ENCODE results near the gene DDB1.

DDB1 gene

DNA sequence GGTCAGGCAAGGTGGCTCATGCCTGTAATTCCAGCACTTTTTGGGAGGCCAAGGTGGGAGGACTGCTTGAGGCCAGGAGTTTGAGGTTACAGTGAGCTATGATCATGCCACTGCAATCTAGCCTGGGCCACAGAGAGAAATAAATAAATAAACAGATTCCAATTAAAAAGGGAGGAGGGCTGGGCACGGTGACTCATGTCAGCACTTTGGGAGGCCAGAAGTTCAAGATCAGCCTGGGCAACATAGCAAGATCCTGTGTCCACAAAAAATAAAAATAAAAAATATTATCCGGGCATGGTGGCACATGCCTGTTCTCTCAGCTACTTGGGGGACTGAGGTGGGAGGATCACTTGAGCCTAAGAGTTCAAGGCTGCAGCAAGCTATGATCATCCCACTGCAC, 21.3 kb upstream of the DDB1 start:
- DNase-seq: no peak

DNA sequence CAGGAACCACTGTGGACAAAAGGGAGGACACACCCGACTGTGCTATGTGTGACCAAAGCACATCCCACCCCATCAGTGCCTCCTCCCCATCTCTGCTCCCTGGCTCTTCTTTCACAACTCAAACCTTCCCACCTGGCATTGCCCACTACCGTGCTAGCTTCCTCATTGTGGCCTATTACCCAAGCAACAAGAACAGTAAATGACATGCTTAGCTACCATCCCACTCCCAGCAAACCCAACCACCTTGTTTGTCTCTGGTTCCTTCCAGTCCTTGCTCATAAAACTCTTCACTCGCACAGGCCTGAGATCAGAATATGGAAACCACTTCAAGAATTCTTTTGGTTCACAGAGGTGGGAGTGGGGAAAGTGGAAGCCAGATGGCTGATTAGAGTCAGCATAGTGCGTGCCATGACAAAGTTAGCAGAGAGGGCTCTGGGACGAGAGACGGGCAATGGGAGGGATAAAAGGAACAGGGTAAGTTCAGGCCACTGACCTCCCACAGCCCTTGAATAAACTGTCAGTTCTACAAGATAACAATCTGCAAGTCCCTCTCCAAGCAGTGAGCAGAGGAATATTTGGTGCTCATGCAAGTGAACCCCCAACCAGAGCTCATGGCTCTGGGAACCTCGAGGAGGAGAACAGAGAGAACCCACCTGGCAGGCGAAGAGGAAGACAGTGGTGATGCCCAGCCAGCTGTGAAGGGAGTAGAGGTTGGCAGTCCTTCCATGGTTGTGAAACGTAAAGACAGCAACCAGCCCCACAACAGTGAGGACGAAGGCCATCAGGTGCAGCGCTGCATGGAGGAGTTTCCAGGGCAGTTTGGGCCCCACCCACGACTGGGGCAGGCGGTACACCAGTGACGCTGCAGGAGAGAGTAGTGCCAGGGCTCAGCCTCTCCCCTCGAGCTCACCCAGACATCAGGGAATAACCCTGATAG, 20.5 kb upstream of the DDB1 start:
- DNase-seq: no peak

DNA sequence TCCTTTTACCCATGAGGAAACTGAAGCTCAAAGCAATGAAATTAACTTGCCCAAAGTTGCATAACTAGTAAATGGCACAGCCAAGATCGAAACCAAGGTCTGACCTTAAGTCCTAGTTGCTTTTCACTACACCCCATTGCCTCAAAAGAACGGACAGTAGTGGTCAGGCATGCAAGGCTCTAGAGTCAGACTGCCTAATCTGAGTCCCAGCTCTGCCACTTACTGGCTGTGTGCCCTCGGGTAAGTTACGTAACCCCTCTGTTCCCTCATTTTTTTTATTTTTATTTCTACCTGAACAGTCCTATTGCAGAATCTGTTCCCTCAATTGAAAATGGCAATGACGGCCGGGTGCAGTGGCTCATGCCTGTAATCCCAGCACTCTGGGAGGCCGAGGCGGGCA, 19.1 kb upstream of the DDB1 start:
- DNase-seq: no peak

DNA sequence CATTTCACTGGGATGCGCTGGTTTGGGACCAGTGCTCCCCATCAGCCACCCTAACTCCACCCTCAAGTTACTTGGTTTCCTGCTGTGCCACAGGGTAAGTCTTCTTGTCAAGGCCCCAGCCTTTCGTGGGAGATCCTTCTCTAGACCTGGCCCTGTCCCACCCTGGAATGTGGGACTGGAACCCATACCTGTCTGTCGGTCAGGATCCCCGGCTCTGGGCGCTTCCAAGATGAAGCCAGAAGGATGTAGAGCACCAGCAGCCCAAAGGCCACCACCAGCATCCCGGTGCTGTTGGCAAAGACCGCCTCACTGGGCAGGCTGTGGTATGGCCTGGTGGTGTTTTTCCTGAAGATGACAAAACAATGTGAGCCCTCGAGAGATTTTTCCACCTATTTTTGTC, 17.9 kb upstream of the DDB1 start:
- no peak for DNase-seq

DNA sequence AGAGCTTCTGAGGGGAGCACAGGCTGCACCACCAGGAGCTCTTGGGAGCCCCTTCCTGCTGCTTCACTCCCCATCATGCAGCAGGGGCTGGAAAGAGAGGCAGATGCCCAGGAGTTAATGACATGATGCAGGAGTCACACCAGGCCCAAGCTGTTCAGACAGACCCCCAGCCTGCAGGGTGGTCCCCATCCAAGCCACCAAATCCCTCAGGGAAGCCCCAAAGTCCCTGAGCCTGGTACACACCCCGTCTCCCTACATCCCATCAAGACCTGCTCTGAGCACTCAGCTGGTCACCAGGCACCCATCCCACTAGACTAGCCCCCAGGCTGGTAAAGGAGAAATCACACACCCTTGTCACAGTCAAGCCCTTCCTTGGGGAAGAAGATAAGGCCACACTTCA, 17.4 kb upstream of the DDB1 start:
- no peak for DNase-seq

DNA sequence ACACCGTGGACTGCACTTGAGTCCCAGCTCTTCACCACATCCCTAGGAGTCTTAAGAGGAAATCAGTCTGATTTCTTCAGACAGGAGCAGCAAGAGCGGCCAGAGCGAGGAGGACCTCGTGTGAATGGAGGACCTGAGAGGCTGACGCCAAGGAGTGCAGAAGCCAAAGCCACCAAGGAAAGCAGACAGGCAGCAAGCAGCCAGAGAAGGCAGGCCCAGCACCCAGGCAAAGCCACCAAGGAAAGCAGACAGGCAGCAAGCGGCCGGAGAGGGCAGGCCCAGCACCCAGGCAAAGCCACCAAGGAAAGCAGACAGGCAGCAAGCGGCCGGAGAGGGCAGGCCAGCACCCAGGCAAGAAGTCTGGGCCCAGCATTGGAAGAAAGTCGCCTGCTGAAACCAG, 17.0 kb upstream of the DDB1 start:
- DNase-seq: no peak

DNA sequence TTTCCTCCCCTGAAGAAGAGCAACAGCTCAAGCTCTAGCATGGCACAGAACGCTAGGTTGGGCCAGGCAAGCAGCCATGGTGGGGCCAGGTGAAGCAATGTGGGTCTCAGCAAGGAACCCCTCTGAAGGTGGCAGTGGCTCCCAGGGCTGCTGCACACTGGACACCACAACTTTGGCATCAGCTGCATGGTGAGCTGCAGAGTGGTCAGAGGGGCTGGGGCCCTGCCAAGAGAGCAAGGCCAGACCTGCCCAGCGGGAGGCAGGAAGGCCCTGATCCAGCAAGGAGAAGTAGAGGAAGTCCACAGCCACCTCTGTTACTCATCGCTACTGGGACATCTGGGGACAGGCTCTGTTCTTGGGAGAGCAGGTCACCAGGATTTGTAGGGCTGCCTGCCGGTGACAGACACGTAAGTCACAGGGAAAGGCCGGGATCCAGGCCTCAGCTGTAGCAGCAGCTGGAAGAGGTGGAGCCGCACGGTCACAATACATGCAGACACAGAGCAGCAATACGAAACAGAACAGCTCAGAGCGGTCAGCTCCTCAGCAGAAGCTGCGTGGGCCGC, 16.4 kb upstream of the DDB1 start:
- DNase-seq: no peak

DNA sequence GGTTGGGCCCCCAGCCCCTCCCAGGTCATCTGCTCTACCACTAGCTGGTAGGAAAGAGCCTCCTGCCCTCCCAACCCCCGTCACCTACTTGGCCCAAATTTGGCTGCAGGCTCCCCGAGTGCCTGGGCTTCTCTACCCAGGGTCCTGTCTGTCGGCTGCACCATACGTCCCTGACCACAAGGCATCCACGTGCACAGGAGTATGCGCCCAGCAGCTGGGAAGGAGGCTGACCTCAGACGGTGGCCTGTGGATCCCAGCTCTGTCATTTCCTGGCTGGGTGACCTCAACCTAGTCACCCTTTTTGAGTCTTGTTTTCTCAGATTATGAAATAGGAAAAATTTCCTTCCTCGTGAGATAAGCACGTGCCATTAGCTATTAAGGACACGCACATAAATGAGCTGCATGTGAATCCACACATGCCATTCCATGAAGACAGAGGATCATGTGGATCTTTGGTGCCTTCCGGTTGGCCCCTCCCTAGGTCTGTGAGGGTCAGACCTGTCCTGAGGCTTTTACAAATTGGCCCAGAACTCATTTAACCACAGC, 15.1 kb upstream of the DDB1 start:
- no peak for DNase-seq

DNA sequence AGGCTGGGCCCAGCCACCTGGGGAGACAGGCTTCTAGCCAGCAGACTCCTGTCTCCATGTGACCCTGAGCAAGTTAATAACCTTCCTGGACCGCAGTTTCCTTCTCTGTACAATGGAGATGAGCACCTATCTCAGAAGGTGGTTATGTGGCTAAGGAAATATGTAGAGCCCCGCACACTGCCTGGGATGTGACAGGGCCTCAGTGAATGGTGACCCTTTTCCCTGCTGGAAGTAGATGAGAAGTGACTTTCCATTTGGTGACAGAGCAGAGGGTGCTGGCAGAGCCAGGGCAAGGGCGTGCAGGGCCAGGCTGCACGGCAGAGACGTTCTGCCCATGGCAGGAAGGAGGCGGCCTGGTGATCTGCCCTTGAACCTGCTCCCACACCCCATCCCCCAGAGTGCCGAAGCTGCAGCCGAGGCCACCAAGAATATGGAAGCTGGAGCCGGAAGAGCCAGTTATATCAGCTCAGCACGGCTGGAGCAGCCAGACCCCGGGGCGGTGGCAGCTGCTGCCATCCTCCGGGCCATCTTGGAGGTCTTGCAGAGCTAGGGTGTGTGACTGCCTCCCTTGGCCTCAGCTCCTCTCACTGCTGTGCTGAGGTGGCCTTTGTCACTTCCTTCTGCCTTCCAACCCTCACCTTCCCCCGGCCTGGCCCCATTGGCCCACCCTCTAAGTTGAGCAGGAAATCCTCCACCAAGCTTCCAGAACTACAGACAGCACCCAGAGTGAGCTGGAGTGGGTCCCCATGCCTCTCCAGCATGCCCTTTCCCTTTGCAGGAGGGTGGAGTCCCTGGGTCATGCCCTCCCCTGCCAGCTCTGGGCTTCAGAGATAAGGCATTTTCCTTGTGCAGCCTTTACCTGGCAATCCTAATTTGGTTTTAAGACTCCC, 13.3 kb upstream of the DDB1 start:
- DNase-seq: peak; percentile 87

DNA sequence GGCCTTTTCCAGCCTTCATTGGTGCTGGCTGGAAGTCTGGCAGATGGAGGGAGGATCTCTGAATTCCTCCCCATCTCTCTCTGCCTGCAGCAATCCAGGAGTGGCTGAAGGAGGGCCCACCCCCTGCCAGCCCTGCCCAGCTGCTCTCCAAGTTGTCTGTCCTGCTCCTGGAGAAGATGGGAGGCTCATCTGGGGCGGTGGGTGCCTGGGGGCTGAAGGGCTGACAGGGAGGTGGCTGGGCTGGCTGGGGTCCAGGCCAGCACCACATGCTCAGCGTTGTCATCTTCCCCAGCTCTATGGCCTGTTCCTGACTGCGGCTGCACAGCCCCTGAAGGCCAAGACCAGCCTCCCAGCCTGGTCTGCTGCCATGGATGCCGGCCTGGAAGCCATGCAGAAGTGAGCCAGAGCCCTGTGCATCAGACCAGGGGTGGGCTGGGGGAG, 12.3 kb upstream of the DDB1 start:
- DNase-seq: no peak

DNA sequence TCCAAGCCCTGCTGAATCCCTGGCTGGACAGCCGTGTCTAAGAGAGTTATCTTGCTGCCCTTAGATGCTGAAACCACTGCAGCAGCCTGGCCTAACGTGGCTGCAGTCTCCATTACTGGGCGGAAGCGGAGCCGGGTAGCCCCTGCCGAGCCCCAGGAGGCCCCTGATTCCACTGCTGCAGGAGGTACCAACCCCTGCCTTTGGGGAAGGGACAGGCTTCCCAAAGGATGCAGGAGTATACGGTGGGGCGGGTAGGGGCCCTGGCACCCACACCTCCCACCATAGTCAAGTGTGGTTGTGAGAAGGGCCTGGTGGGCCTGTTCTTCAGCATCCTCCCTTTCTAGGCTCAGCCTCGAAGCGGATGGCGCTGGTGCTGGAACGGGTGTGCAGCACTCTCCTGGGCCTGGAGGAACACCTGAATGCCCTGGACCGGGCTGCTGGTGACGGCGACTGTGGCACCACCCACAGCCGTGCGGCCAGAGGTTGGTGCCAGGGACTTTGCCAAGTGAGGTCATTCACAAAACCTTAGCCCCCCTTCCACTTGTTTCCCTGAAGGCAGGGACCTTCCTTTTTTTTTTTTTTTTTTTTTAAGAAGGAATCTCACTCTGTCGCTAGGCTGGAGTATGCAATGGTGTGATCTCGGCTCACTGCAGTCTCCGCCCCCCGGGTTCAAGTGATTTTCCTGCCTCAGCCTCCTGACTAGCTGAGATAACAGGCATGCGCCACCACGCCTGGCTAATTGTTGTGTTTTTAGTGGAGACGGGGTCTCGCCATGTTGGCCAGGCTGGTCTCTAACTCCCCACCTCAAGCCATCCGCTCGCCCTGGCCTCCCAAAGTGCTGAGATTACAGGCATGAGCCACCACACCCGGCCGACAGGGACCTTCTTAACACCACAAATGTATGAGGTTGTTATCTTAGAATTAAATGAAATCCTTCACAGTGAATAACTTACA, 11.2 kb upstream of the DDB1 start:
- DNase-seq: peak; percentile 53

DNA sequence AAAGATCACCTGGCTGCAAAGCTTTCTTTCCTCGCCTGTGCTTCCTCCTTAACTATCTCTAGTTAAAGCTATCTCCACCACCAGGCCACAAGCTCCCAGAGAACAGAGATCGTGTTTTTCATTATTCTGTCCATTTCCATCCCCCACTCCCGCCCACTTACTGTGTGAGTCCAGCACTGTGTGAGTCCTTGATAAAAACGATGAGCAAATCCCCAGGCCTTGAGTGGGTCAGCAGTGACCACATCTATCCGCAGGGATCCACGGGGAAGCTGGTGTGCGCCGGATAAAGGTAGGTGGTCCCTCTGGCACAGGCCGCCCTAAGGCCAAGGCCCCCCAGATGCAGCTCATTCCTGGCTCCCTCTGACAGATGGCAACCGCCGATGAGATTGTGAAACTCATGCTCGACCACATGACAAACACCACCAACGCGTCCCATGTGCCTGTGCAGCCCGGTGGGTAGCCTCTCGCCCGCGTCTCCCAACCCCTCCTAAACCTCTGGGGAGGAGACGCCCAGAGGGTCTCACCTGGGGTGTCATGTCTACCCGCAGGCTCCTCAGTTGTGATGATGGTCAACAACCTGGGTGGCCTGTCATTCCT, 9.4 kb upstream of the DDB1 start:
- no peak for DNase-seq

DNA sequence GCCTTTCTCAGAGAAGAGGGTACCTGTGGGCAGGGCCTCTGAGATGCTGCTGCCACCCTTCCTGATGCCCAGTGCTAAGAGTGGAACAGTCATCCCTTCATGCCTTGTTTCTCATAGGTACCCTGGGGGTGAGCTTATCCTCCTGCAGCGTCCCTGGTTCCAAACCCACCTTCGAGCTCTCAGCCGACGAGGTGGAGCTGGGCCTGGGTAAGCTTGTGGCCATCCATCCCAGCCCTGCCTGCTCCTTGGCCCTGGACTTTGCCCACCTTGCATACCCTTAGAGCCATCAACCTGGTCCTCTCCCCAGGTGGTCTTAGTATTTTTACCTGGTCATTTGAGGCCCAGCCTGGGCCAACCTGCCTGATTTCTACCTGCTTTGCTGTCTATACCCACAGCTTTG, 8.8 kb upstream of the DDB1 start:
- DNase-seq: no peak

DNA sequence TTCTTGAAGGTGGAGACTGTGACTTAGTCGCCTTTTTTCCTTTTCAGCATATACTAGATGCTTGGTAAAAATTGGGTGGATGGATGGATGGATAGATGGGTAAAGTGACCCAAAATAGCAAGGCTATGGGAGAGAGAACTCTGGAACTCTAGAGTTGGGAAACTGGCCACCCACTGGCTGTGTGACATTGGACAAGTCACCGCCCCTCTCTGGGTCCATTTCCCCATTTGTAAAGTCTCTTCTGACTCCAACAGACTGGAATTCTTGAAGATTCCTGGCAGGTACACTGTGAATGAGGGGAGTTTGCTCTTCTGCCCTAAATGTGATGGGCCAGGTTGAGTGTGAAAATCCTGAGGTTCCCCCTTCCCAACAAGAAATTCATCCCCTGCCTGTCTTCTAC, 8.1 kb upstream of the DDB1 start:
- DNase-seq: no peak

DNA sequence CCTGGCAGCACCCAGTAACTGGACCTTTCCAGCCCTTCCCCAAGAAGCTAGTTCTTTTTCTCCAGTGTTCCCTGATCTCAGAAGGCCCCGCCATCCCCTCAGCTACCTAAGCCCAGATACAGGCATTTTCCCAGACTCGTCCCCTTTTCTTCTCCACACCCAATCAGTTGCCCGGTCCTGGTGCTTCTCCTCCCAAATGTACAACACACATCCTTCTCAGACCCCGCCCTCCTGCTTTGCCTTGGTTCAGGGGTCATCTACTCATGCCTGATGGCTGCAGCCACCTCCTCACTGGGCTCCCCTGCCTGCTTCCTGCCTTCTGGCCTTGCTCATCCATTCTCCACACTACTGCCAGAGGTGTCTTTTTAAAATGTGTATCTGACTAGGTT, 6.6 kb upstream of the DDB1 start:
- DNase-seq: no peak

DNA sequence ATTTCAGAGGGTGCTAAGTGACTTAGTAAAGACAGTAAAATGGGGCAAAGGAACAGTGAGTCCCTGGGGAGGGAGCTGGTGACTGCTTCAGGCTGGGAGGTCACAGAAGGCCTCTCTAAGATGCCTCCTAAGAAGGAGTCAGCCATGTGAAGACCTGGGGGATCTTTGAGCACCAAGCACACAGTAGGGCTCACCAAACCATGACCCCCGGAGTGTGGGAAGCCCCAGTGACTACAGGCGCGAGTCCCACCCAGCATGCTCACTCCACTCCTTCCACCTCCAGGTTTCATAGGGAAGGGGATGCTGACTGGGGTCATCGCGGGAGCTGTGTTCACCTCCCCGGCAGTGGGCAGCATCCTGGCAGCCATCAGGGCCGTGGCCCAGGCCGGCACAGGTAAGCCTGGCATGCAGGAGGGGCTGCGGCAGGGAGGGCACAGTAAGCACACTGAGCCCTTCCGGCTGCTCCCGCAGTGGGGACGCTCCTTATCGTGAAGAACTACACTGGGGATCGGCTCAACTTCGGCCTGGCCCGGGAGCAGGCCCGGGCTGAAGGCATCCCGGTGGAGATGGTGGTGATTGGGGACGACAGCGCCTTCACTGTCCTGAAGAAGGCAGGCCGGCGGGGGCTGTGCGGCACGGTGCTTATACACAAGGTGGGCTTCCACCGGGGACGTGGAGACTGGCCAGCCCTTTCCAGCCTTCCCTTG, 6.0 kb upstream of the DDB1 start:
- DNase-seq: no peak

DNA sequence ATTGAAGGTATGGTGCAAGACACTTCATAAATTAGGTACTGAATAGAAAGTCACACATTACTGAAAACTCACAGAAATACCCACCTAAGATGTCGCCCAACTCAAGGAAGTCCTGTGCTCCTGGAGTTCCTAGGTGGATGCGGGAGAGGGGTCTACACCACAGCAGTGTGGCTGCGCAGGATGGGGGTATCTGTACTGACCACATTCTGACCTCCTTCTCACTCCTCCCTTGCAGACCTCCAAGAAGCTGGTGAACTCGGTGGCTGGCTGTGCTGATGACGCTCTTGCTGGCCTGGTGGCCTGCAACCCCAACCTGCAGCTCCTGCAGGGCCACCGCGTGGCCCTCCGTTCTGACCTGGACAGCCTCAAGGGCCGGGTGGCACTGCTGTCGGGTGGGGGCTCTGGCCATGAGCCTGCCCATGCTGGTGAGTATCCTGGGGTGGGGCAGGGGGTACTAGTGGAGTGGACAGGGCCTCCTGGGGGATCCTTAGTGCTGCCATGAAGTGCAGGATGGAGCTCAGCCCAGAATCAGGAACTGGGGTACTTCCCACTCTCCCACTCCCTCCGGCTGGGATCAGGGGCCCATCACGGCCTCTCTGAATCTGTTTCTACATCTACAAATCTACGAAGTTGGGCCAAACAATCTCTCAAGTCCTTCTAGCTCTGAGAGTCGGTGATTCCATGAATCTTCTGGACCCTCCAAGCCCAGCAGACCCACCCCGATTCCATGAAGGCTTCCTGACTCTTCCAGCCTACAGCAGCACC, 5.0 kb upstream of the DDB1 start:
- DNase-seq: no peak

DNA sequence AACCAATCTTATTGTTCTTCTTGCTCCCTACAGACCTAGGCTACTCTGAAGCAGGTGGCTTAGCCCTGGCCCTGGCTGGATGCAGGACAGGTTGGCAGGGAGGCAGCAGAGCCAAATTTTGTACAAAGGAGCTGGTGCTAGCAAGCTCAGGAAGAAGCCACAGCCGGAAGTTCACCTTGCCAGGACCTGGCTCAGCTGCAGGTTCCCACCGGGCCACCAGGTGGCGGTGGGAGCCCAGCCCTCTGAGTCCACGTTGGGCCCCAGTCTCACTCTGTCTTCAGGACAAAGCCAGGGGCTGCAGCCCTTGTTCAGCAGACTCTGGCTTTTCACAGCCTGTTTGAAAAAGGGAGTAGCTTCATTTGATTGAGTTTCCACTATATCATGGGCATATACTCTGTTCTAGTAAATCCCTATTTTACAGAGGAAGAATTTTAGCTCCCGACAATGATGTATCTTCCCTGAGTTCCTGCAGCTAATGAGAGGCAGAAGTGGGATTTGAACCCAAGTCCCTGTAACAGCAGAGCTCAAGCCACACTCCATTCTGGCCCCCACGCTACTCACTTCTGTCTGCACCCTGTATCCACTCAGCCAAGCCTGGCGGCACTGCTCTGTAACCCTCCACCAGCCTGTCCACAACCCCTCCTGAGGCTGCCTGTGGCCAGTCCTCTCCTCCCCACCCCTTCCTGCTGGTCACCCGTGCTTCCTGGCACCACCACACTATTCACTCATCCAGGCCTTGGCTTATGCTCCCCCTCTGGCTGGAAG, 3.4 kb upstream of the DDB1 start:
- peak; percentile 88 for DNase-seq

DNA sequence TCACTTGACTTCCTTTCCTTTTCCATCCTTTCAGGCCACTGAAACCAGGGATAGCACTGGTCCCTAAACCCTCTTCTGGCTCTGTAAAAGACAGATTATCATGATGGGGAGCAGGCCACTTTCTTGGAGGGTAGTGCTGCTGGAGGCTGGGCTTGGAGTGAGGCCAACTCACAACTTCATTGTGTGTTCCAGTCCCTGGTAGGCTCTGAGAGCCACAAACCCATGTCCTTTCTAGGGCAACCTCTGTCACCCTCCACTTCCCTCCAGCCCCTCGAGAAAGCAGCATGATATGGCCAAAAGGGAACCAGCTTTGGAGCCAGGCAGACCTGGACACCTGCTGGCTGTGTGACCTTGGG, 2.4 kb upstream of the DDB1 start:
- DNase-seq: peak; percentile 85

Data from hematopoietic multipotent progenitor cell treated with erythropoietin and hydrocortisone succinate and interleukin-3 and kit ligand, for 8 days (in vitro differentiated cells).